HG03066 (cell line): ENCODE data around the gene PDE4D.
"Not testable (repeated sequence)": the region's sequence is repeated elsewhere in the genome, so short reads cannot be mapped to it uniquely, and the experiment has no call there.

ENCODE experiments used
- ATAC-seq: cut with Tn5 transposase; IDR thresholded peaks from one replicate; pipeline ENCODE4 v1.9.1; 2021; ENCODE audit warnings: low read depth; ENCODE audit not compliant: unreplicated experiment

PDE4D gene

GRCh38 chr5:59069438-59070079 is 824.0 kb downstream of the PDE4D start:
- no peak for ATAC-seq

GRCh38 chr5:59067956-59068656 is 825.4 kb downstream of the PDE4D start:
- no peak for ATAC-seq

- no peak for ATAC-seq
Measured at GRCh38 chr5:59066367-59067163, 827.0 kb downstream of the PDE4D start.

GRCh38 chr5:59065554-59065953 is 828.0 kb downstream of the PDE4D start:
- no peak for ATAC-seq

- ATAC-seq, result no peak
Measured at GRCh38 chr5:59064293-59064692, 829.2 kb downstream of the PDE4D start.

- no peak for ATAC-seq
Measured at GRCh38 chr5:59062986-59063683, 830.4 kb downstream of the PDE4D start.

GRCh38 chr5:59061377-59061776 is 832.1 kb downstream of the PDE4D start:
- ATAC-seq, result no peak

GRCh38 chr5:59058969-59059687 is 834.4 kb downstream of the PDE4D start:
- no peak for ATAC-seq

- ATAC-seq, result no peak
Measured at GRCh38 chr5:59058237-59058636, 835.3 kb downstream of the PDE4D start.

- ATAC-seq, result not testable (repeated sequence)
Measured at GRCh38 chr5:59056599-59056998, 836.9 kb downstream of the PDE4D start.

GRCh38 chr5:59055745-59056448 is 837.6 kb downstream of the PDE4D start:
- ATAC-seq, result no peak

GRCh38 chr5:59054963-59055528 is 838.5 kb downstream of the PDE4D start:
- ATAC-seq, result no peak

- ATAC-seq, result no peak
Measured at GRCh38 chr5:59051951-59052350, 841.6 kb downstream of the PDE4D start.

- ATAC-seq, result no peak
Measured at GRCh38 chr5:59049095-59049494, 844.4 kb downstream of the PDE4D start.

GRCh38 chr5:59042201-59043055 is 851.1 kb downstream of the PDE4D start:
- ATAC-seq, result no peak

GRCh38 chr5:59041355-59041754 is 852.2 kb downstream of the PDE4D start:
- no peak for ATAC-seq

GRCh38 chr5:59040804-59041201 is 852.7 kb downstream of the PDE4D start:
- ATAC-seq, result no peak

GRCh38 chr5:59040024-59040803 is 853.3 kb downstream of the PDE4D start:
- ATAC-seq, result no peak
